HG03108 (cell line): ENCODE measurements around the gene FRZB.

Source experiments
- ATAC-seq: cut with Tn5 transposase; IDR thresholded peaks from one replicate; pipeline ENCODE4 v1.9.1; 2021; ENCODE audit warnings: moderate library complexity; ENCODE audit not compliant: unreplicated experiment

Gene FRZB

DNA sequence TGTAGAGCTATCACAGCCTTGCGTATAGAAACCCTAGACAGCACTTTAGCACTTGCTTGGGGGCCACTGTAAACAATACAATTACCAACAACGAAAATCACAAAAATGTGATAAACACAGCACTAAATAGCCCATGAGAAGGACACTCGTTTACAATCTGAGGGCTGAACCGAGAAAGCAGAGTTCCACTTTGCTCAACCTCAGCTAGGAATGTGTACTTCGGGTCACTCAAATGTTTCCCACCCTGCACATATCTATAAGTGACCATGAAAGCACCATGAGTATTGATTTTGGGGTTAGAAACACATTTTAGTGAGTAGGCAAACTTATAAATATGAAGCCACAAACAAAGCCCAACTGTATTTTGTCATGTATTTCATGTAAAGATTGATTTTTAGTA is 62.3 kb downstream of the FRZB start:
- no peak for ATAC-seq

DNA sequence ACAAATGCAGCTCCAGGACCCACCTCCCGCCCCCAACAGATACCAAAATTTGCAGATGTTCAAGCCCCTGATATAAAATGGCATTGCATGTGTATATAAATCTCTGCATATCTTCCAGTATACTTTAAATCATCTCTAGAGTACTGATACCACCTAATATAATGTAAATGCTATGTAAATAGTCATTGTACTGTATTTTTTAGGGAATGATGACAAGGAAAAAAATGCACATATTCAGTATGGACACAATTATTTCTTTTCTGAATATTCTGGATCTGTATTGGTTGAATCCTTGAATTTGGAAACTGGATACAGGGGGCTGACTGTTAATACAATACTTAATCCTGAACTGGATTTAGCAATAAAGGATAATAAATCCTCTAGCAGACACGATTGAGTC is 67.7 kb downstream of the FRZB start:
- ATAC-seq, result no peak

DNA sequence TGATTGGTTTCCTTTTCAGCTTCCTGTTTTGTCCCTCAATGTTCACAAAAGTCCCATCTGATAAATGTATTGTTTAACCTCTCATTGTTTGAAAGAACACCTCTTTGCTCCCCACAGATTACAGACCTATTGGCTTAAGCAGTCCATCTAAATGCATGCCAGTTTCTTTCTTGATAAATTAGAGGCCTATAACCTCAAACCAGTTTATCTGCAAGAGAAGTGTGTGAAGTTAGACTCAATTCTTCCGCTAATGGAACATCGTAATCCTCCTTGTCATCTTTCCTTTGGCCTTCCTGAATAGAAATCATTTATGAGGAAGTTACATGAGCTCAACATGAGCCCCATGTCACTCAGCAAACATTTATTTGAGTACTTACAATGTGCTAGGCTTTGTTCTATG is 74.0 kb downstream of the FRZB start:
- ATAC-seq, result no peak

DNA sequence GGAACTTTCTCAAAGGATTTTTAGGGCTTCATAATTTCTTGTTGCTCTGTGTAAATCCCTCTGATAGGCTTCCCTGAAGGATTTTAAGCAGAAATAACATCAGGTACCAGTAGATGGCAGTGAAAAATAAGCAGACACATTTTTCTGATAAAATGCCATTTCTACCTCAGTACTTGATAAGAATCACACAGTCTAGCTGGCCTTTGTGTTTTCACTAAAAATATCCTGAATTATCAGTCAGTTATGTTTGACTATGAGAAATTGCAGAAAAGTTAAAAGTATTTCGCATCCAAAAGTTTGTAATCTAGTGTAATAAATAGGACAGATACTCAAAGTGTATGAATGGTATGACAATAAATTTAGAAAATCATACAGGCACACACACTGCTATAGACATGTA is 81.7 kb downstream of the FRZB start:
- no peak for ATAC-seq

GRCh38 chr2:182784058-182784706 is 82.3 kb downstream of the FRZB start:
- no peak for ATAC-seq
